Umbilical cord (tissue), 2 donors: ENCODE results near the gene PIERCE2. TPM values are rescaled to one million over a fixed set of nuclear protein-coding genes. Genes with fewer than 3 reads are reported as not detected.
A peak's percentile ranks its signal among the peaks of the same experiment; 100 is the strongest.
"Not testable (repeated sequence)": the region's sequence is repeated elsewhere in the genome, so short reads cannot be mapped to it uniquely, and the experiment has no call there.

Source experiments
- DNase-seq: peaks from one replicate; pipeline ENCODE4 v3.0.0-alpha.2; 2015; ENCODE audit warnings: low spot score
- total RNA-seq: library from RNA; depleted of rRNA; stranded (reverse); fragments of >200 nt; gene quantifications from one replicate; pipeline ENCODE4 v1.2.3, GENCODE V29; 2014; ENCODE audit warnings: low replicate concordance; ENCODE audit not compliant: insufficient read depth

PIERCE2 gene
- total RNA-seq = not detected

GRCh38 chr15:55408012-55408928, at the start of gene PIERCE2, which contains the start of gene CCPG1:
Gene PIERCE2, plus strand, starts transcription at chr15:55408495. Its CDS starts 274 bp downstream, at chr15:55408769.
Gene CCPG1, minus strand, starts transcription at chr15:55408359. Its CDS starts 18,935 bp downstream, at chr15:55389424.
- peak; percentile 96 for DNase-seq

- DNase-seq = no peak
Observed at GRCh38 chr15:55360256-55360655, 48.0 kb upstream of the PIERCE2 start.

GRCh38 chr15:55361048-55361447, 47.2 kb upstream of the PIERCE2 start:
- DNase-seq = no peak

- DNase-seq = no peak
Observed at GRCh38 chr15:55362641-55363040, 45.7 kb upstream of the PIERCE2 start.

GRCh38 chr15:55366981-55367380, 41.3 kb upstream of the PIERCE2 start:
- no peak for DNase-seq

- no peak for DNase-seq
Observed at GRCh38 chr15:55372701-55373440, 35.4 kb upstream of the PIERCE2 start.

- no peak for DNase-seq
Observed at GRCh38 chr15:55379095-55379494, 29.2 kb upstream of the PIERCE2 start.

- DNase-seq = no peak
Observed at GRCh38 chr15:55381595-55381994, 26.7 kb upstream of the PIERCE2 start.

- DNase-seq = no peak
Observed at GRCh38 chr15:55383687-55384086, 24.6 kb upstream of the PIERCE2 start.

- no peak for DNase-seq
Observed at GRCh38 chr15:55387027-55387426, 21.3 kb upstream of the PIERCE2 start.

GRCh38 chr15:55389264-55389607, 19.1 kb upstream of the PIERCE2 start:
- no peak for DNase-seq

- no peak for DNase-seq
Observed at GRCh38 chr15:55394694-55395093, 13.6 kb upstream of the PIERCE2 start.

- no peak for DNase-seq
Observed at GRCh38 chr15:55398243-55398642, 10.1 kb upstream of the PIERCE2 start.

GRCh38 chr15:55400050-55400449, 8.2 kb upstream of the PIERCE2 start:
- not testable (repeated sequence) for DNase-seq

GRCh38 chr15:55401786-55402246, 6.5 kb upstream of the PIERCE2 start:
- DNase-seq = no peak

- no peak for DNase-seq
Observed at GRCh38 chr15:55402707-55403106, 5.6 kb upstream of the PIERCE2 start.

- DNase-seq = peak; percentile 24
Observed at GRCh38 chr15:55403531-55403930, 4.8 kb upstream of the PIERCE2 start.

- no peak for DNase-seq
Observed at GRCh38 chr15:55407498-55408011, 740 bp upstream of the PIERCE2 start.

- DNase-seq = not testable (repeated sequence)
Observed at GRCh38 chr15:55408976-55409375, 681 bp downstream of the PIERCE2 start.

GRCh38 chr15:55417678-55418077, 9.4 kb downstream of the PIERCE2 start:
- not testable (repeated sequence) for DNase-seq

- no peak for DNase-seq
Observed at GRCh38 chr15:55420171-55420866, 12.0 kb downstream of the PIERCE2 start.

GRCh38 chr15:55422089-55422488, 13.8 kb downstream of the PIERCE2 start:
- DNase-seq = no peak
